Smooth muscle cell (in vitro differentiated cells): ENCODE measurements around the gene RARRES2. TPM values are rescaled to one million over a fixed set of nuclear protein-coding genes. Genes with fewer than 3 reads are reported as not detected.

Source experiments
- DNase-seq: peaks from one replicate; lab custom pipeline; 2025; ENCODE audit not compliant: unreplicated experiment; lab: John Stamatoyannopoulos, UW
- H2AFZ ChIP-seq: fragments of 200-600 bp; sonication (generic); 2 replicates; pipeline ENCODE4 v1.6.0; 2016; ENCODE audit warnings: antibody characterized with exemption, low read depth, mild to moderate bottlenecking
- H3F3A ChIP-seq: fragments of 200-600 bp; sonication (generic); 2 replicates; pipeline ENCODE4 v1.6.0; 2017; ENCODE audit warnings: antibody characterized with exemption, low read depth
- H3K27ac ChIP-seq: fragments of 200-600 bp; sonication (generic); 2 replicates; pipeline ENCODE4 v1.5.1; 2016; ENCODE audit warnings: low read depth, mild to moderate bottlenecking
- H3K27me3 ChIP-seq: fragments of 200-600 bp; sonication (generic); 2 replicates; pipeline ENCODE4 v1.6.1; 2016; ENCODE audit warnings: low read depth, mild to moderate bottlenecking
- H3K36me3 ChIP-seq: fragments of 200-600 bp; sonication (generic); 2 replicates; pipeline ENCODE4 v1.5.1; 2016; ENCODE audit warnings: low read depth
- H3K4me1 ChIP-seq: fragments of 200-600 bp; sonication (generic); 2 replicates; pipeline ENCODE4 v1.5.1; 2016; ENCODE audit warnings: low read depth
- H3K4me2 ChIP-seq: fragments of 200-600 bp; sonication (generic); 2 replicates; pipeline ENCODE4 v1.6.0; 2016; ENCODE audit warnings: mild to moderate bottlenecking
- H3K4me3 ChIP-seq: fragments of 200-600 bp; sonication (generic); 2 replicates; pipeline ENCODE4 v1.5.1; 2016; ENCODE audit warnings: mild to moderate bottlenecking
- H3K79me2 ChIP-seq: fragments of 200-600 bp; sonication (generic); 2 replicates; pipeline ENCODE4 v1.6.0; 2016; ENCODE audit warnings: low read depth, mild to moderate bottlenecking
- H3K9ac ChIP-seq: fragments of 200-600 bp; sonication (generic); 2 replicates; pipeline ENCODE4 v1.6.0; 2016; ENCODE audit warnings: low read depth
- H3K9me3 ChIP-seq: fragments of 200-600 bp; sonication (generic); replicated peaks from 2 replicates; pipeline ENCODE4 v1.5.1; 2016; ENCODE audit warnings: low read depth
- H4K20me1 ChIP-seq: fragments of 200-600 bp; sonication (generic); 2 replicates; pipeline ENCODE4 v1.6.0; 2016; ENCODE audit warnings: low read depth
- WGBS: methylation state at CpG from one replicate; pipeline ENCODE4 v1.1.7; 2016; ENCODE audit warnings: low lambda C conversion rate; 5-methylcytosine and 5-hydroxymethylcytosine counted together
- polyA plus RNA-seq: library from polyadenylated mRNA; unstranded; fragments of >200 nt; fragmentation: Nextera tagmentation; extraction: Ambion mirVana; gene quantifications from 2 replicates; pipeline ENCODE4 v1.2.1, GENCODE V29; 2016
- total RNA-seq: library from RNA; depleted of rRNA; stranded (reverse); fragments of >200 nt; gene quantifications from 2 replicates; pipeline ENCODE4 v1.2.3, GENCODE V29; 2014
- TF ChIP-seq, protein P1 (sequence below): fragments of 200-600 bp; sonication (generic); IDR thresholded peaks from 2 replicates; pipeline ENCODE4 v1.5.1; 2017; ENCODE audit warnings: borderline replicate concordance, mild to moderate bottlenecking, antibody characterized with exemption; ENCODE audit not compliant: insufficient read depth, poor library complexity, severe bottlenecking

The RARRES2 gene
- total and polyA plus RNA-seq, 2 experiments from 2014 or later, result 23.6 to 31.8 TPM

DNA sequence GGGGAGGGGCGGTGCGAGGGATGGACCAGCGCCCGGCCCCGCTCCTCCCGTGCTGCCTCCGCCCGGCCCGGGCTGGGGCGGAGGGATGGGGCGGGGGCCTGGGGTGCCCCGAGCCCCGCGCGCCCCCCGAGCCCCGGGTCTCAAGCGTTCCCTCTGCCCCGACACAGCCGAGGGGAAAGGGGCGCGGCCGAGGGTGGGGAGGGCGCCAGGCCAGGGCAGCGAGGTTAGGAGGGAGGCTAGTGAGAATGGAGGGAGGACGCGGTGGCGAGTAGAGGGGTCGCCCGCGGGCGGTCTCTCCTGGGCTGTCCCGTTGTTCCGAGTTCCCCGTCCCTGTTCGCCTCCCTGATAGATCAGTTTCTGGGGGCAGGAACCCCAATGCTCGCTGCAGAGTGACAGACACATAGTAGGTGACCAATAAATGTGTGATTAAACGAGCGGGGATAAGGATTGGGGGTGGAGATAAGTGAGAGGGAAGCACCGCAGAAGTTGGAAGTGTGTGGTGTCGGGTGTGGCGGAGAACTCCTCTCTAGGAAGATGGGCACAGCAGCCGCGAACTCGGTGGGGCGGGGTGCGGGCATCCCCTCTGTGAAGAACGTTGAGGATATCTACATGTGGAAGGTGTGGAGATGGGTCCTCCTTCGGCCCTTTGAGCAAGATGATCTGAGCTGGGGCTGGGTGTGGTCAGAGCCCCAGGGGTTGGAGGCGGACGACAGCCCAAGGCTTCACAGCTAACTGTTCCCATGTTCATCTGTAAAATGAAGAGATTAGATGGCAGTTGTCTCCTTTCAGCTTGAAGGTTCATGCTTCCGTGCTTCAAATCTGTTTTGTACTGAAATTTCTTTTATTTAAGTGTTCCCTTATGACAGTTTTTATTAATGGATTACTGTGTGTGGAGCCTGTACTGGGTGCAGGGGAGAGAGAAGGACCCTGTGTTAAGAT lies 38.3 kb upstream of the RARRES2 start:
- Histone ChIP-seq H3F3A (peaks cover 23% of the 10 kb centered on the region), H3K27me3 (no peaks in the 10 kb centered on the region), H3K27ac (no peak overlapping the region), H3K9me3 (no peaks in the 10 kb centered on the region), H3K4me3 (peak overlapping the region; percentile 96), H3K4me1 (peaks cover 52% of the 10 kb centered on the region), H4K20me1 (peaks cover 40% of the 10 kb centered on the region), H3K4me2 (peak overlapping the region; percentile 83), H3K79me2 (peaks cover 31% of the 10 kb centered on the region), H2AFZ (peak overlapping the region; percentile 84), H3K9ac (peak overlapping the region; percentile 58), H3K36me3 (no peaks in the 10 kb centered on the region)
- no peak for DNase-seq
- TF ChIP-seq, protein P1, sequence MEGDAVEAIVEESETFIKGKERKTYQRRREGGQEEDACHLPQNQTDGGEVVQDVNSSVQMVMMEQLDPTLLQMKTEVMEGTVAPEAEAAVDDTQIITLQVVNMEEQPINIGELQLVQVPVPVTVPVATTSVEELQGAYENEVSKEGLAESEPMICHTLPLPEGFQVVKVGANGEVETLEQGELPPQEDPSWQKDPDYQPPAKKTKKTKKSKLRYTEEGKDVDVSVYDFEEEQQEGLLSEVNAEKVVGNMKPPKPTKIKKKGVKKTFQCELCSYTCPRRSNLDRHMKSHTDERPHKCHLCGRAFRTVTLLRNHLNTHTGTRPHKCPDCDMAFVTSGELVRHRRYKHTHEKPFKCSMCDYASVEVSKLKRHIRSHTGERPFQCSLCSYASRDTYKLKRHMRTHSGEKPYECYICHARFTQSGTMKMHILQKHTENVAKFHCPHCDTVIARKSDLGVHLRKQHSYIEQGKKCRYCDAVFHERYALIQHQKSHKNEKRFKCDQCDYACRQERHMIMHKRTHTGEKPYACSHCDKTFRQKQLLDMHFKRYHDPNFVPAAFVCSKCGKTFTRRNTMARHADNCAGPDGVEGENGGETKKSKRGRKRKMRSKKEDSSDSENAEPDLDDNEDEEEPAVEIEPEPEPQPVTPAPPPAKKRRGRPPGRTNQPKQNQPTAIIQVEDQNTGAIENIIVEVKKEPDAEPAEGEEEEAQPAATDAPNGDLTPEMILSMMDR, result no peak
- WGBS, result 1% methylated on average over 26 of the region's 52 CpGs

DNA sequence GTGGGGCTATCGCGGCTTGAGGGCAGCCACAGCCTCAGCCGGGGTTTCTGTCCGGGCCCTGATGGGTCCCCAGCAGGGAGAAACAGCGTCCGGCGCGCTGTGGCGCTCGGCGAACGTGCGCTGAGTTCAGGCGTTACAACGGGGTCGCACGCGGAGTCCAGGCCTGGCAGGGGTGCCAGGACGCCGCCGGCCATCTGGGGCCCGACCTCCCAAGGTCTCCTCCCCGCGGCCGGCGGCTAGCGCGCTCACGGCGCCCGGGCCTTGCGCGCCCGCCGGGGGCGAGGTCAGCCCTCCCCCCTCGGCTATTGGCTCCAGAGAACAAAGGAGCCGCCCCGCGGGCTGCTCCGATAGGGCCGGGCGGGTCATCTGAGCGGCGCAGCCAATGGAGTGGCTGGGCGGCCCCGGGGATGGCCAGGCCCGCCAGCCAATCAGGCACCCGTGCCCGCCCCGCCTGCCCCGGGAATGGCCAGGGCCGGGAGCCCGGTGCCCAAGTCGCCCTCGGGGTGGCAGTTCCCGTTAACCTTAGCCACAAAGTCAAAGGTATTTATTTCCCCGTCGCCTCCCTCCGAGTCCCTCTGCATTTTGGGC lies 37.5 kb upstream of the RARRES2 start, which contains the start of gene ZNF775:
Gene ZNF775 (plus strand): TSS at position 478 of the 588 bp plus-strand sequence. CDS start 9,141 bp downstream, outside the sequence.
- peak within 1 kb of the TSS; percentile 85 for H2AFZ ChIP-seq
- peaks cover 45% of the 10 kb centered on the region for H3K4me1 ChIP-seq
- TF ChIP-seq, protein P1, result no peak
- H3K79me2 ChIP-seq, result peaks cover 39% of the 10 kb centered on the region
- peak within 1 kb of the TSS; percentile 26 for H3K27ac ChIP-seq
- H4K20me1 ChIP-seq, result peaks cover 32% of the 10 kb centered on the region
- peak within 1 kb of the TSS; percentile 82 for H3K9ac ChIP-seq
- no peaks in the 10 kb centered on the region for H3K36me3 ChIP-seq
- peak; percentile 74 for DNase-seq
- H3K4me3 ChIP-seq, result peak within 1 kb of the TSS; percentile 96
- H3K9me3 ChIP-seq, result no peaks in the 10 kb centered on the region
- 2% methylated on average over 34 of the region's 60 CpGs for whole genome bisulfite sequencing
- H3F3A ChIP-seq, result peaks cover 23% of the 10 kb centered on the region
- peak within 1 kb of the TSS; percentile 83 for H3K4me2 ChIP-seq
- no peaks in the 10 kb centered on the region for H3K27me3 ChIP-seq

DNA sequence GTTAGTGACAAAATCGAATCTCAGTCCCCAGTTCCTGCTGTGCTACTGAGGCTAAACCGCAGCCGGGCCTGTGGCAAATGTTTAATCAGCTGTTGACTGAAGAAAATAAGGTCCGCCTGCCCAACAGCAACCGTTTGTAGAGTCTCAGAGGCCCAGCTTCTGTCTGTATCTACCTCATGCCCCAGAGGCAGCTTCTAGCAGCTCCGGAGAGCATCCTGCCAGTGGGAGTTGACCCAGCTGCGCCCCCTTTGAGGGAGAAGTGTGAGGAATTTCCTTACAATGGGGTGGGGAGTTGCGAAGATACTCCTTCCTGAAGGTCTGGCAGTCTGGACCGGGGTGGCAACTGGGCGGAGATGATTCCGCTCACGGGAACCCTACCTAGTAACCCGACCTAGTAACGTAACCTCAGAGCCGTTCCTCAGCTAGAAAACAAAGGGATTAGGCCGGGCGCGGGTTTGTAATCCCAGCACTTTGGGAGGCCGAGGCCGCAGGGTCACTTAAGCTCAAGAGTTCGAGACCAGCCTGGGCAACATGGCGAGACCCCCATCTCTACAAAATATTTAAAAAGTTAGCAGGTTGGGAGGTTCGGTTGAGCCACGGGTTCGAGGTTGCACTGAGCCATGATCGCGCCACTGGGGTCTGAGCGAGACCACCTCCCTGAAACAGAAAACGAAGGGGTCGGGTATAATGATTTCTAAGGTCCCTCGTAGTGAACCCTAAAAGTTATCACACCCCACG lies 36.9 kb upstream of the RARRES2 start:
- peak overlapping the region; percentile 82 for H3K9ac ChIP-seq
- peak overlapping the region; percentile 96 for H3K4me3 ChIP-seq
- peak overlapping the region; percentile 83 for H3K4me2 ChIP-seq
- no peak for DNase-seq
- H3F3A ChIP-seq, result peaks cover 27% of the 10 kb centered on the region
- TF ChIP-seq, protein P1, result no peak
- H3K4me1 ChIP-seq, result peaks cover 41% of the 10 kb centered on the region
- peak overlapping the region; percentile 26 for H3K27ac ChIP-seq
- peaks cover 32% of the 10 kb centered on the region for H4K20me1 ChIP-seq
- peaks cover 36% of the 10 kb centered on the region for H3K79me2 ChIP-seq
- H2AFZ ChIP-seq, result peak overlapping the region; percentile 85
- no peaks in the 10 kb centered on the region for H3K9me3 ChIP-seq
- H3K36me3 ChIP-seq, result no peaks in the 10 kb centered on the region
- 3% methylated on average over 32 of the region's 32 CpGs for WGBS
- no peaks in the 10 kb centered on the region for H3K27me3 ChIP-seq
